RWPE1 (cell line): ENCODE results near the gene TPM4.
"Not testable (repeated sequence)": the region's sequence is repeated elsewhere in the genome, so short reads cannot be mapped to it uniquely, and the experiment has no call there.

Experiments
- CTCF ChIA-PET: fragments of 350-600 bp; sonication (Branson Sonifier 250); formaldehyde crosslinking; extraction: SDS; loops from one replicate; lab custom pipeline; 2021; lab: Yijun Ruan, JAX
- POLR2A ChIA-PET: fragments of 400-600 bp; formaldehyde crosslinking; extraction: SDS; loops from one replicate; lab custom pipeline; 2020; ENCODE audit warnings: antibody characterized with exemption; ENCODE audit not compliant: low non-redundant PET; lab: Yijun Ruan, JAX
- DNase-seq: peaks from one replicate; pipeline ENCODE4 v3.0.0; 2012; ENCODE audit warnings: low spot score
- H3K27ac ChIP-seq: fragments of 450-650 bp; 2 replicates; pipeline ENCODE4 v1.5.1; 2017
- TF ChIP-seq, protein P1 (sequence below): fragments of 450-650 bp; conservative IDR thresholded peaks from 2 replicates; pipeline ENCODE4 v1.5.1; 2017; ENCODE audit warnings: low read depth, mild to moderate bottlenecking

The TPM4 gene

DNA sequence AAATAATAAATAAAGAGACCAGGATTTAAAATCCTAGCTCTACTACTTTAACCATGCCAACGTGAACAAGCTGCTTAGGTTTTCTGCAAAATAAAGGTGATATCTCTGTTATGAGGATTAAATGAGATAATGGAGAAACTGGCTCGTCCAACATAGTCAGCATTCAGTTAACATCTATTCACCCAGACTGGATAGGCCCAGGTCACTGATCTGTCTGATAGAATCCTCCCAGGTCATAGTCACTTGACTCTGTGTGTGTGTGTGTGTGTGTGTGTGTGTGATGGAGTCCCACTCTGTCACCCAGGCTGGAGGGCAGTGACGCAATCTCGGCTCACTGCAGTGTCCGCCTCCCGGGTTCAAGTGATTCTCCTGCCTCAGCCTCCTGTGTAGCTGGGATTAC lies 22.5 kb downstream of the TPM4 start:
- no peak for DNase-seq
- TF ChIP-seq, protein P1, sequence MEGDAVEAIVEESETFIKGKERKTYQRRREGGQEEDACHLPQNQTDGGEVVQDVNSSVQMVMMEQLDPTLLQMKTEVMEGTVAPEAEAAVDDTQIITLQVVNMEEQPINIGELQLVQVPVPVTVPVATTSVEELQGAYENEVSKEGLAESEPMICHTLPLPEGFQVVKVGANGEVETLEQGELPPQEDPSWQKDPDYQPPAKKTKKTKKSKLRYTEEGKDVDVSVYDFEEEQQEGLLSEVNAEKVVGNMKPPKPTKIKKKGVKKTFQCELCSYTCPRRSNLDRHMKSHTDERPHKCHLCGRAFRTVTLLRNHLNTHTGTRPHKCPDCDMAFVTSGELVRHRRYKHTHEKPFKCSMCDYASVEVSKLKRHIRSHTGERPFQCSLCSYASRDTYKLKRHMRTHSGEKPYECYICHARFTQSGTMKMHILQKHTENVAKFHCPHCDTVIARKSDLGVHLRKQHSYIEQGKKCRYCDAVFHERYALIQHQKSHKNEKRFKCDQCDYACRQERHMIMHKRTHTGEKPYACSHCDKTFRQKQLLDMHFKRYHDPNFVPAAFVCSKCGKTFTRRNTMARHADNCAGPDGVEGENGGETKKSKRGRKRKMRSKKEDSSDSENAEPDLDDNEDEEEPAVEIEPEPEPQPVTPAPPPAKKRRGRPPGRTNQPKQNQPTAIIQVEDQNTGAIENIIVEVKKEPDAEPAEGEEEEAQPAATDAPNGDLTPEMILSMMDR = no peak
- CTCF ChIA-PET = interaction anchor here (0.7 kb wide), 1 partner anchor 57 kb away, joined by 3 read pairs; no protein-coding TSS in a partner anchor
- POLR2A ChIA-PET = no interaction called here
- peak overlapping the region; percentile 6; the same call in 1 of the 2 replicates for H3K27ac ChIP-seq

DNA sequence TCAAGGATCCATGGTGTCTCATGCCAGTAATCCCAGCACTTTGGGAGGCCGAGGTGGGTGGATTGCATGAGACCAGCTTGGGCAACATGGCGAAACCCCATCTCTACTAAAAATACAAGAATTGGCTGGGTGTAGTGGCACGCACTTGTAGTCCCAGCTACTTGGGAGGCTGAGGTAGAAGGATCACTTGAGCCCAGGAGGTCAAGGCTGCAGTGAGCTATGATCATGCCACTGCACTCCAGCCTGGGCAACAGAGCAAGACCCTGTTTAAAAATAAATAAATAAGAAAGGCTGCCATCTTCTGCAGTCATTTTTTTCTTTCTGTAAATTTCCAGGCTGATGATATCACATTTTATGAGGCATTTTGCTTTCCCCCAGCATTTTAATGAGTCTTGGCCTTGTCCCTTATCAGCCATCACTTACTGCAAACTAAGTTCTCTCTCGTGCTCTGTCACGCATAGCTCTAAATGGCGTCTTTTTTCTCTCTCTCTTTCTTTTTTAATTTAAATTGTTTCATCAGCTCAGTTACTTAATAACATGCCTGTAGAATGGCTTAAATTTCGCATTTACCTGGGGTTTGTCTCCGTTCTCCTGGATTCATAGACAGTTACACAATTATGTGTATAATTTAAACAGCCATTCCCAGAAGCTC lies 23.1 kb downstream of the TPM4 start:
- CTCF ChIA-PET = interaction anchor here (0.7 kb wide), 1 partner anchor 58 kb away, joined by 3 read pairs; no protein-coding TSS in a partner anchor
- POLR2A ChIA-PET, DNase-seq: not testable (repeated sequence)
- H3K27ac ChIP-seq = peak overlapping the region; percentile 6; the same call in 1 of the 2 replicates

DNA sequence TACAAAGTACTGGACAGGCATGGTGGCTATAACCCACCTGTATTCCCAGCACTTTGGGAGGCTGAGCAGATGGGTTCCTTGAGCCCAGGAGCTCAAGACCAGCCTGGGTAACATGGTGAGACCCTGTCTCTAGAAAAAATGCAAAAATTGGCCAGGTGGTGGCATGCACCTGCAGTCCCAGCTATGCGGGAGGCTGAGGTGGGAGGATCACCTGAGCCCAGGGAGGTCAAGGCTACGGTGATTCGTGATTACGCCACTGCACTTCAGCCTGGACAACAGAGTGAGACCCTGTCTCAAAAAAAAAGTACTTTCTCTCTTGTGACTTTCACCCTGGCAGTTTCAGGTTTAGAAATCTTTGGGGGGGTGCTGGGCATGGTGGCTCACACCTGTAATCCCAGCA lies 24.2 kb downstream of the TPM4 start:
- no peak overlapping the region for H3K27ac ChIP-seq
- ChIA-PET CTCF (interaction anchor here (0.7 kb wide), 1 partner anchor 58 kb away, joined by 3 read pairs; no protein-coding TSS in a partner anchor), POLR2A (no interaction called here)

GRCh38 chr19:16104722-16105121 lies 28.4 kb downstream of the TPM4 start:
- POLR2A ChIA-PET = interaction anchor here (0.7 kb wide), 1 partner anchor 324 kb away, joined by 5 read pairs; no protein-coding TSS in a partner anchor

More for the DNA sequence above, 24.2 kb downstream of the TPM4 start:
- DNase-seq = no peak
- TF ChIP-seq, protein P1 = no peak

DNA sequence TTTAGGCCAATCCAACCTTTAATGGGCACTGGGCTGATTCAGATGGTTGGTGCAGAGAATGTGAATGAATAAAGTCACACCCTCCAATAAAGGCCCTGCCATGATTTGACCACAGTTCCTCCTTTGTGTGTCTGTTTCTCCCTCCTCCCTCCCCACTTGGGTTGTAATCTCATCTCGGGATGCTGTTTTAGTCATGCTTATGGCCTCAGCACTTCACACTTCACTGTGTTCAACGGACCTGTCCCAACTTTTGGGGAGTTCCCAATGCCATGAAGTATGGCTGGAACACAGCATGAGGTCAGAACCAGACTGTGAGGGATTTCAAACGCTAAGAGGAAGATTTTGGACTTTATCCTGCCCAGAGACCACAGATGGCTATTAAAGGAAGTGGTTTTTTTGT lies 29.8 kb downstream of the TPM4 start:
- ChIA-PET CTCF (interaction anchor here (1.0 kb wide), 1 partner anchor 64 kb away, joined by 5 read pairs; no protein-coding TSS in a partner anchor), POLR2A (no interaction called here)
- TF ChIP-seq, protein P1 = no peak
- DNase-seq = no peak
- H3K27ac ChIP-seq = peak overlapping the region; percentile 41

More at GRCh38 chr19:16104722-16105121, 28.4 kb downstream of the TPM4 start:
- TF ChIP-seq, protein P1 = no peak
- CTCF ChIA-PET = no interaction called here
- peak overlapping the region; percentile 8 for H3K27ac ChIP-seq
- no peak for DNase-seq

DNA sequence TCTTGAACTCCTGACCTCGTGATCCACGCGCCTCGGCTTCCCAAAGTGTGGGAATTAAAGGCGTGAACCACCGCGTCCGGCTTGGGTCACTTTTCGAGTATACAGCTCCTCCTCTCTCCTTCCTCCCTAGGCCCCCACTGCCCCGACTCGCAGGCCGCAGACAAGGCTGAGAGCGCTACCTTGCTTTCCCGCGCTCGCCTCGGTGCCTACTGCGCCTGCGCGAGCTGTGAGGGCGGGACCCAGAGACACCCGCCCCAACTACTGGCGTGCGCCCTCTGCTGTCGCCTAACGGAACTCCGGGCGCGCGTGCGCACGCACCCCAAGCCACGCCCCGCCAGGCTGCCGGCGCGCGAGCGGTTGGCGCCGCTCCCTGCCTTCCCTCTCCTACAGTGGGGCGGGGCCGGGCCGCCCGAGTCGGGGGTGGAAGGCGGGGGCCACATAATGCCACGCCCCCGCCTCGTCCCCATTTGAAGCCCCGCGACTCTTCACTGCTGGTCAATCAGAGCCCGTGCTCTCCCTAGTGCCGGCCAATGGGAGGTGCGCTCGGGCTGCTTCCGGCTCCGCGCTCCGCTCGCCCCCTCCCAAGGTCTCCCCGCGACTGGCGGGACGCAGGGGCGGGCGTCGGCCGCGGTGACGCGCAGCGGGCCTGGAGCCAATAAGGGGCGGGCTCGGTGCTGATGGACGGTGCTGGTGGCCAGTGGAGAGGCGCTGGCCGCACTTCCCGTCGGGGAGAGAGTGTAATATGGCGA lies 35.0 kb downstream of the TPM4 start, which contains the start of gene RAB8A:
Gene RAB8A, plus strand, starts transcription at position 730 of the 749 bp plus-strand sequence. Its CDS starts 13 bp downstream, at position 743.
- DNase-seq = peak; percentile 99
- H3K27ac ChIP-seq = peak within 1 kb of the TSS; percentile 84
- ChIA-PET CTCF (interaction anchor here (0.6 to 1.8 kb wide), 9 partner anchors 14 to 76 kb away, joined by 3 to 24 read pairs (median 4); partner anchors contain the start of gene TPM4), POLR2A (no interaction called here)
- TF ChIP-seq, protein P1 = peak; percentile 99
